HG02642 (cell line): ENCODE data around the gene HRNR.

Experiments used
- ATAC-seq: cut with Tn5 transposase; IDR thresholded peaks from one replicate; pipeline ENCODE4 v1.9.1; 2021; ENCODE audit warnings: mild to moderate bottlenecking; ENCODE audit not compliant: unreplicated experiment, poor library complexity

The HRNR gene

GRCh38 chr1:152189657-152190442 lies 34.1 kb downstream of the HRNR start:
- no peak for ATAC-seq

GRCh38 chr1:152188673-152189591 lies 35.1 kb downstream of the HRNR start:
- peak; percentile 44 for ATAC-seq

- ATAC-seq: no peak
Measured at GRCh38 chr1:152186556-152187285, 37.3 kb downstream of the HRNR start.

GRCh38 chr1:152185544-152186391 lies 38.2 kb downstream of the HRNR start:
- peak; percentile 56 for ATAC-seq

- no peak for ATAC-seq
Measured at GRCh38 chr1:152182944-152183361, 41.0 kb downstream of the HRNR start.

- ATAC-seq: no peak
Measured at GRCh38 chr1:152182431-152182830, 41.6 kb downstream of the HRNR start.

GRCh38 chr1:152179566-152179965 lies 44.4 kb downstream of the HRNR start:
- no peak for ATAC-seq

GRCh38 chr1:152170287-152170905 lies 53.6 kb downstream of the HRNR start:
- ATAC-seq: no peak

GRCh38 chr1:152169366-152170025 lies 54.5 kb downstream of the HRNR start:
- no peak for ATAC-seq

GRCh38 chr1:152168535-152168868 lies 55.5 kb downstream of the HRNR start:
- no peak for ATAC-seq

- ATAC-seq: no peak
Measured at GRCh38 chr1:152167835-152168534, 56.0 kb downstream of the HRNR start.

- ATAC-seq: no peak
Measured at GRCh38 chr1:152166966-152167365, 57.0 kb downstream of the HRNR start.

GRCh38 chr1:152165286-152166077 lies 58.5 kb downstream of the HRNR start:
- no peak for ATAC-seq

GRCh38 chr1:152164517-152165136 lies 59.4 kb downstream of the HRNR start:
- no peak for ATAC-seq

GRCh38 chr1:152162792-152163463 lies 61.1 kb downstream of the HRNR start:
- no peak for ATAC-seq
